ENCODE data around the gene EPB41L5. TPM values are rescaled to one million over a fixed set of nuclear protein-coding genes. Genes with fewer than 3 reads are reported as not detected.
A peak's percentile ranks its signal among the peaks of the same experiment; 100 is the strongest.

The EPB41L5 gene
- total and polyA plus RNA-seq, 9 of the 15 experiments (the other 6 are each of a cell fraction or from before 2014, with no cell fraction given) = 2.3 to 14.1 (median 8.2) TPM

DNA sequence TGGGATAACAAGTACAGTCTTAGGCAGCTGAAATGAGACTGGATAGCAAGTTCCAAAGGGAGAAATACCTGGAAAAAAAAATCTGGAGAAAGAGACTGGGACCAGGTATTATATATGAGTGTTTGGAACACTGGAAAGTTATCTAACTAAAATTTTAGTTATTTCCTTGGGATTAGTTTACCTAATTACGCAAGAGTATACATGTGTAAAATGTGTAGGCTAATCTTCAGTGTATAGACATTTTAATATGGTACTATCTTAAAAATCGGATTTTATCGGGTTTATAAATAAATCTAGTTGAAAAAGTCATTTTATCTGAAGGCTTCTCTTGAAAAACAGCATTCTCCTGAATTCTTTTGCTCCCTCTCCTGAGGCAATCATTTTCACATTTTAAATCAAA is 3.9 kb downstream of the EPB41L5 start:
- TF ChIP-seq CEBPB (tag; IDR thresholded peaks at IDR 0.05) (peak; percentile 63; the same call in 1 of the 2 replicates), ZFP36 (IDR thresholded peaks at IDR 0.05; ENCODE audit: low read depth, low read length, partially characterized antibody) (no peak), CEBPG (CRISPR knock-in tag; IDR thresholded peaks at IDR 0.05) (no peak), CEBPG (tag; conservative IDR thresholded peaks at IDR 0.05 in 1 of 2, IDR thresholded peaks at IDR 0.05 in 1 of 2) (peak; percentile 34 to 57; a peak in 1 of 4 replicates), FOXM1 (IDR thresholded peaks at IDR 0.05; ENCODE audit: low read depth) (no peak), FOXM1 (CRISPR knock-in tag; IDR thresholded peaks at IDR 0.05; ENCODE audit: low read depth) (no peak), TSC22D4 (tag; IDR thresholded peaks at IDR 0.05) (no peak)
- TF ChIP-seq, protein P1, sequence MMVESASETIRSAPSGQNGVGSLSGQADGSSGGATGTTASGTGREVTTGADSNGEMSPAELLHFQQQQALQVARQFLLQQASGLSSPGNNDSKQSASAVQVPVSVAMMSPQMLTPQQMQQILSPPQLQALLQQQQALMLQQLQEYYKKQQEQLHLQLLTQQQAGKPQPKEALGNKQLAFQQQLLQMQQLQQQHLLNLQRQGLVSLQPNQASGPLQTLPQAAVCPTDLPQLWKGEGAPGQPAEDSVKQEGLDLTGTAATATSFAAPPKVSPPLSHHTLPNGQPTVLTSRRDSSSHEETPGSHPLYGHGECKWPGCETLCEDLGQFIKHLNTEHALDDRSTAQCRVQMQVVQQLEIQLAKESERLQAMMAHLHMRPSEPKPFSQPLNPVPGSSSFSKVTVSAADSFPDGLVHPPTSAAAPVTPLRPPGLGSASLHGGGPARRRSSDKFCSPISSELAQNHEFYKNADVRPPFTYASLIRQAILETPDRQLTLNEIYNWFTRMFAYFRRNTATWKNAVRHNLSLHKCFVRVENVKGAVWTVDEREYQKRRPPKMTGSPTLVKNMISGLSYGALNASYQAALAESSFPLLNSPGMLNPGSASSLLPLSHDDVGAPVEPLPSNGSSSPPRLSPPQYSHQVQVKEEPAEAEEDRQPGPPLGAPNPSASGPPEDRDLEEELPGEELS (CRISPR knock-in tag; IDR thresholded peaks at IDR 0.05; ENCODE audit: borderline replicate concordance) = no peak
- Histone ChIP-seq H3K9me1 (ENCODE audit: control insufficient read depth, insufficient read depth, low read length) (no peaks in the 10 kb centered on the region), H3K4me2 (ENCODE audit: insufficient read depth, low read length) (no peak overlapping the region), H3K9me3 (replicated peaks; ENCODE audit: control insufficient read depth, insufficient read depth, low read depth, low read length) (no peaks in the 10 kb centered on the region), H3K79me2 (ENCODE audit: control insufficient read depth, insufficient read depth, low read length) (peaks cover 12% of the 10 kb centered on the region; the same call in 1 of the 3 replicates), H4K20me1 (replicated peaks; ENCODE audit: control insufficient read depth, insufficient read depth, low read length) (no peaks in the 10 kb centered on the region), H2AFZ (ENCODE audit: low read depth, low read length) (no peak overlapping the region), H3K4me1 (replicated peaks in 1 of 2; ENCODE audit: control insufficient read depth in 2 of 2, insufficient read depth in 2 of 2, low read length in 2 of 2) (peaks cover 2 to 14% of the 10 kb centered on the region in 2 experiments; a peak in 3 of 5 replicates), H3K4me3 (no peak overlapping the region), H3K36me3 (ENCODE audit: control insufficient read depth, insufficient read depth, low read length) (0 out of 3 replicates have a peak, but pooled peaks cover 2% of the 10 kb centered on the region), H3K27ac (ENCODE audit: extremely low read depth, low read depth, low read length) (no peak overlapping the region), H3K9ac (ENCODE audit: insufficient read depth in 1 of 2, low read depth in 2 of 2, low read length in 2 of 2) (no peak overlapping the region), H3K27me3 (ENCODE audit: control insufficient read depth in 2 of 2, insufficient read depth in 2 of 2, low read length in 2 of 2) (no peaks in the 10 kb centered on the region)
- in situ Hi-C loops (cut with MboI) = no loop called here
- 40% methylated on average over 3 of the region's 3 CpGs for WGBS (ENCODE audit: insufficient coverage, low coverage, missing lambda C conversion rate)
- no TSS peak for BruUV-seq (replicated peaks)
- intact Hi-C loops (cut with micrococcal nuclease) = loop anchor here (10.0 kb wide), 2 partner anchors 158 to 298 kb away; no protein-coding TSS in a partner anchor
- POLR2A ChIA-PET = no interaction called here
- CTCF ChIA-PET (ENCODE audit: low intra/inter-chr PET ratio) = no interaction called here
- DNase-seq (ENCODE audit: extremely low read depth in 1 of 4, low spot score in 3 of 4) (no peak), FAIRE-seq (no peak), ATAC-seq (no peak)
